HepG2 (cell line): Measurements from ENCODE around the gene ARL16. TPM values are rescaled to one million over a fixed set of nuclear protein-coding genes. Genes with fewer than 3 reads are reported as not detected.

ENCODE experiments used
- CREM ChIP-seq, 2 experiments: sonication (generic) in 1 of 2; formaldehyde crosslinking in 1 of 2; IDR thresholded peaks; 2 replicates each; pipeline versions ENCODE4 v1.4.0 to v1.6.1; 2016 to 2020; ENCODE audit warnings: antibody characterized with exemption in 1 of 2, mild to moderate bottlenecking in 1 of 2, missing genetic modification reagents in 1 of 2
- ESRRA ChIP-seq: sonication (generic); formaldehyde crosslinking; IDR thresholded peaks from 2 replicates; pipeline ENCODE4 v1.5.1; 2020; ENCODE audit warnings: mild to moderate bottlenecking, low read depth, missing genetic modification reagents
- FOXM1 ChIP-seq: sonication (generic); formaldehyde crosslinking; IDR thresholded peaks from 2 replicates; pipeline ENCODE4 v1.5.0; 2020; ENCODE audit warnings: missing genetic modification reagents
- GABPB1 ChIP-seq: IDR thresholded peaks from 2 replicates; pipeline ENCODE4 v1.6.1; 2016; ENCODE audit warnings: mild to moderate bottlenecking, missing genetic modification reagents, moderate library complexity, missing compliant biosample characterization
- KAT2B ChIP-seq: fragments of 150-350 bp; IDR thresholded peaks from 2 replicates; pipeline ENCODE4 v1.6.1; 2014; ENCODE audit warnings: low read depth, low read length, borderline replicate concordance
- MAZ ChIP-seq, 2 experiments: sonication (generic) in 1 of 2; formaldehyde crosslinking in 1 of 2; IDR thresholded peaks; 2 replicates each; pipeline versions ENCODE4 v1.5.0 to v1.6.1; 2012 to 2020; ENCODE audit warnings: low read depth in 2 of 2, mild to moderate bottlenecking in 2 of 2, borderline replicate concordance in 1 of 2, improper control_type of control experiment in 1 of 2, low read length in 1 of 2, missing genetic modification reagents in 1 of 2, moderate library complexity in 1 of 2
- MEIS1 ChIP-seq: sonication (generic); formaldehyde crosslinking; IDR thresholded peaks from 2 replicates; pipeline ENCODE4 v1.9.0; 2021; ENCODE audit warnings: mild to moderate bottlenecking, missing genetic modification reagents, moderate library complexity, borderline replicate concordance
- MEIS2 ChIP-seq: sonication (generic); formaldehyde crosslinking; IDR thresholded peaks from 2 replicates; pipeline ENCODE4 v1.9.0; 2021; ENCODE audit warnings: mild to moderate bottlenecking, missing genetic modification reagents
- NCOA1 ChIP-seq: sonication (generic); formaldehyde crosslinking; IDR thresholded peaks from 2 replicates; pipeline ENCODE4 v1.9.0; 2021; ENCODE audit warnings: missing genetic modification reagents
- NR2F1 ChIP-seq, 2 experiments: fragments of 450-650 bp in 1 of 2; formaldehyde crosslinking in 1 of 2; IDR thresholded peaks; 2 replicates each; pipeline versions ENCODE4 v1.5.0 to v1.6.1; 2016 to 2020; ENCODE audit warnings: mild to moderate bottlenecking in 1 of 2, missing compliant biosample characterization in 1 of 2, missing genetic modification reagents in 1 of 2, moderate library complexity in 1 of 2
- SRY ChIP-seq: sonication (generic); formaldehyde crosslinking; IDR thresholded peaks from 2 replicates; pipeline ENCODE4 v1.8.0; 2022; ENCODE audit warnings: mild to moderate bottlenecking, missing genetic modification reagents
- TP53 ChIP-seq: sonication (generic); formaldehyde crosslinking; conservative IDR thresholded peaks from 2 replicates; pipeline ENCODE4 v1.4.0; 2020; ENCODE audit warnings: missing genetic modification reagents
- ZEB1 ChIP-seq: IDR thresholded peaks from 2 replicates; pipeline ENCODE4 v1.6.1; 2012; ENCODE audit warnings: mild to moderate bottlenecking, low read depth, inconsistent platforms; ENCODE audit not compliant: insufficient replicate concordance
- ZNF224 ChIP-seq: sonication (generic); formaldehyde crosslinking; IDR thresholded peaks from 2 replicates; pipeline ENCODE4 v1.5.0; 2020; ENCODE audit warnings: mild to moderate bottlenecking, missing genetic modification reagents
- ZNF354B ChIP-seq: sonication (generic); formaldehyde crosslinking; IDR thresholded peaks from 2 replicates; pipeline ENCODE4 v1.8.0; 2022; ENCODE audit warnings: mild to moderate bottlenecking, missing genetic modification reagents
- ZNF605 ChIP-seq: sonication (generic); formaldehyde crosslinking; IDR thresholded peaks from 2 replicates; pipeline ENCODE4 v1.8.0; 2022; ENCODE audit warnings: mild to moderate bottlenecking, missing genetic modification reagents
- ZNF615 ChIP-seq: sonication (generic); formaldehyde crosslinking; IDR thresholded peaks from 2 replicates; pipeline ENCODE4 v1.5.0; 2020; ENCODE audit warnings: mild to moderate bottlenecking, missing genetic modification reagents, borderline replicate concordance
- ZNF616 ChIP-seq: sonication (generic); formaldehyde crosslinking; IDR thresholded peaks from 2 replicates; pipeline ENCODE4 v1.5.0; 2020; ENCODE audit warnings: low read depth, mild to moderate bottlenecking, missing genetic modification reagents
- ZSCAN20 ChIP-seq: sonication (generic); formaldehyde crosslinking; IDR thresholded peaks from 2 replicates; pipeline ENCODE4 v1.4.0; 2020; ENCODE audit warnings: missing genetic modification reagents, mild to moderate bottlenecking, borderline replicate concordance
- polyA plus RNA-seq, 8 experiments: library from polyadenylated mRNA; depleted of rRNA in 3 of 8; stranded (reverse) in 7 of 8; unstranded in 1 of 8; fragments of >200 nt; fragmentation: Illumina TruSeq in 4 of 8; extraction: Trizol in 4 of 8; gene quantifications; 2 replicates each; pipeline versions ENCODE4 v1.2.1 to v1.2.3, GENCODE V29; 2011 to 2016; ENCODE audit warnings: low read depth in 4 of 8, missing spikeins in 1 of 8, mixed read lengths in 1 of 8; ENCODE audit not compliant: insufficient read depth in 1 of 8
- total RNA-seq, 5 experiments: library from RNA; depleted of rRNA; stranded (reverse); fragments of >200 nt; fragmentation: Illumina TruSeq; extraction: Trizol; gene quantifications; 2 replicates each; pipeline ENCODE4 v1.2.3, GENCODE V29; 2016; ENCODE audit warnings: low read depth in 1 of 5
- TF ChIP-seq, protein P1 (sequence below): sonication (generic); formaldehyde crosslinking; IDR thresholded peaks from 2 replicates; pipeline ENCODE4 v1.4.0; 2020; ENCODE audit warnings: missing genetic modification reagents, borderline replicate concordance
- TF ChIP-seq, protein P2 (sequence below): sonication (generic); formaldehyde crosslinking; IDR thresholded peaks from 2 replicates; pipeline ENCODE4 v1.9.0; 2021; ENCODE audit warnings: missing genetic modification reagents, borderline replicate concordance
- TF ChIP-seq, protein P3 (sequence below): sonication (generic); formaldehyde crosslinking; IDR thresholded peaks from 2 replicates; pipeline ENCODE4 v1.8.0; 2022; ENCODE audit warnings: mild to moderate bottlenecking, missing genetic modification reagents, moderate library complexity
- TF ChIP-seq, protein P4 (sequence below): sonication (generic); formaldehyde crosslinking; IDR thresholded peaks from 2 replicates; pipeline ENCODE4 v1.8.1; 2023; ENCODE audit warnings: missing genetic modification reagents, inconsistent platforms, borderline replicate concordance

The ARL16 gene
- total and polyA plus RNA-seq, 2 of the 13 experiments (the other 11 are each of a cell fraction or from before 2014, with no cell fraction given), result 20.8 to 30.8 TPM

DNA sequence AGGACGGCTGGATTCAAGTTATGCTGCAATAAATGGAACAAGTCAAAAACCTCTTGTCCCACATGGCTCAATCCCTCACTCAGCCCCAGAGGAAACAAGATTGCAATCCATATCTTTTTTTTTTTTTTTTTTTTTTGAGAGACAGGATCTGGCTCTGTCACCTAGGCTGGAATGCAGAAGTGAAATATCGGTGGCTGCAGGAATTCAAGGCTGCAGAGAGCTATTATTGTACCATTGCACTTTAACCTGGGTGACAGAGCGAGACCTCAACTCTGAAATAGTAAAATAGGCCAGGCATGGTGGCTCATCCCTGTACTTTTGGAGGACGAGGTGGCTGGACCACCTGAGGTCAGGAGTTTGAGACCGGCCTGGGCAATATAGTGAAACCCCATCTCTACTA is 24.6 kb downstream of the ARL16 start (continued):
- TF ChIP-seq, protein P1, sequence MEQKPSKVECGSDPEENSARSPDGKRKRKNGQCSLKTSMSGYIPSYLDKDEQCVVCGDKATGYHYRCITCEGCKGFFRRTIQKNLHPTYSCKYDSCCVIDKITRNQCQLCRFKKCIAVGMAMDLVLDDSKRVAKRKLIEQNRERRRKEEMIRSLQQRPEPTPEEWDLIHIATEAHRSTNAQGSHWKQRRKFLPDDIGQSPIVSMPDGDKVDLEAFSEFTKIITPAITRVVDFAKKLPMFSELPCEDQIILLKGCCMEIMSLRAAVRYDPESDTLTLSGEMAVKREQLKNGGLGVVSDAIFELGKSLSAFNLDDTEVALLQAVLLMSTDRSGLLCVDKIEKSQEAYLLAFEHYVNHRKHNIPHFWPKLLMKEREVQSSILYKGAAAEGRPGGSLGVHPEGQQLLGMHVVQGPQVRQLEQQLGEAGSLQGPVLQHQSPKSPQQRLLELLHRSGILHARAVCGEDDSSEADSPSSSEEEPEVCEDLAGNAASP (CRISPR knock-in tag), result 0 out of 2 replicates have a peak, but pooled peaks have one; percentile 19
- TF ChIP-seq, protein P2, sequence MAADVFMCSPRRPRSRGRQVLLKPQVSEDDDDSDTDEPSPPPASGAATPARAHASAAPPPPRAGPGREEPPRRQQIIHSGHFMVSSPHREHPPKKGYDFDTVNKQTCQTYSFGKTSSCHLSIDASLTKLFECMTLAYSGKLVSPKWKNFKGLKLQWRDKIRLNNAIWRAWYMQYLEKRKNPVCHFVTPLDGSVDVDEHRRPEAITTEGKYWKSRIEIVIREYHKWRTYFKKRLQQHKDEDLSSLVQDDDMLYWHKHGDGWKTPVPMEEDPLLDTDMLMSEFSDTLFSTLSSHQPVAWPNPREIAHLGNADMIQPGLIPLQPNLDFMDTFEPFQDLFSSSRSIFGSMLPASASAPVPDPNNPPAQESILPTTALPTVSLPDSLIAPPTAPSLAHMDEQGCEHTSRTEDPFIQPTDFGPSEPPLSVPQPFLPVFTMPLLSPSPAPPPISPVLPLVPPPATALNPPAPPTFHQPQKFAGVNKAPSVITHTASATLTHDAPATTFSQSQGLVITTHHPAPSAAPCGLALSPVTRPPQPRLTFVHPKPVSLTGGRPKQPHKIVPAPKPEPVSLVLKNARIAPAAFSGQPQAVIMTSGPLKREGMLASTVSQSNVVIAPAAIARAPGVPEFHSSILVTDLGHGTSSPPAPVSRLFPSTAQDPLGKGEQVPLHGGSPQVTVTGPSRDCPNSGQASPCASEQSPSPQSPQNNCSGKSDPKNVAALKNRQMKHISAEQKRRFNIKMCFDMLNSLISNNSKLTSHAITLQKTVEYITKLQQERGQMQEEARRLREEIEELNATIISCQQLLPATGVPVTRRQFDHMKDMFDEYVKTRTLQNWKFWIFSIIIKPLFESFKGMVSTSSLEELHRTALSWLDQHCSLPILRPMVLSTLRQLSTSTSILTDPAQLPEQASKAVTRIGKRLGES (CRISPR knock-in tag), result no peak
- TF ChIP-seq, protein P3, sequence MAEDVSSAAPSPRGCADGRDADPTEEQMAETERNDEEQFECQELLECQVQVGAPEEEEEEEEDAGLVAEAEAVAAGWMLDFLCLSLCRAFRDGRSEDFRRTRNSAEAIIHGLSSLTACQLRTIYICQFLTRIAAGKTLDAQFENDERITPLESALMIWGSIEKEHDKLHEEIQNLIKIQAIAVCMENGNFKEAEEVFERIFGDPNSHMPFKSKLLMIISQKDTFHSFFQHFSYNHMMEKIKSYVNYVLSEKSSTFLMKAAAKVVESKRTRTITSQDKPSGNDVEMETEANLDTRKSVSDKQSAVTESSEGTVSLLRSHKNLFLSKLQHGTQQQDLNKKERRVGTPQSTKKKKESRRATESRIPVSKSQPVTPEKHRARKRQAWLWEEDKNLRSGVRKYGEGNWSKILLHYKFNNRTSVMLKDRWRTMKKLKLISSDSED (CRISPR knock-in tag), result no peak
- TF ChIP-seq ZEB1 (no peak), ESRRA (CRISPR knock-in tag) (no peak), MEIS1 (CRISPR knock-in tag) (0 out of 2 replicates have a peak, but pooled peaks have one; percentile 33), CREM (IDR thresholded peaks at IDR 0.05) (no peak), CREM (CRISPR knock-in tag; IDR thresholded peaks at IDR 0.05) (no peak), ZSCAN20 (CRISPR knock-in tag) (no peak), MAZ (IDR thresholded peaks at IDR 0.05; ENCODE audit: borderline replicate concordance, low read depth, low read length) (no peak), MAZ (CRISPR knock-in tag; IDR thresholded peaks at IDR 0.05; ENCODE audit: low read depth) (no peak), ZNF616 (CRISPR knock-in tag) (no peak), KAT2B (no peak), GABPB1 (CRISPR knock-in tag) (no peak), ZNF224 (CRISPR knock-in tag) (no peak), ZNF605 (CRISPR knock-in tag) (no peak), ZNF354B (no peak), NCOA1 (CRISPR knock-in tag) (0 out of 2 replicates have a peak, but pooled peaks have one; percentile 23), TP53 (CRISPR knock-in tag) (no peak), NR2F1 (CRISPR knock-in tag; IDR thresholded peaks at IDR 0.05) (no peak), MEIS2 (CRISPR knock-in tag) (no peak), SRY (CRISPR knock-in tag) (no peak), ZNF615 (CRISPR knock-in tag) (no peak), FOXM1 (CRISPR knock-in tag) (no peak)
- TF ChIP-seq, protein P4, sequence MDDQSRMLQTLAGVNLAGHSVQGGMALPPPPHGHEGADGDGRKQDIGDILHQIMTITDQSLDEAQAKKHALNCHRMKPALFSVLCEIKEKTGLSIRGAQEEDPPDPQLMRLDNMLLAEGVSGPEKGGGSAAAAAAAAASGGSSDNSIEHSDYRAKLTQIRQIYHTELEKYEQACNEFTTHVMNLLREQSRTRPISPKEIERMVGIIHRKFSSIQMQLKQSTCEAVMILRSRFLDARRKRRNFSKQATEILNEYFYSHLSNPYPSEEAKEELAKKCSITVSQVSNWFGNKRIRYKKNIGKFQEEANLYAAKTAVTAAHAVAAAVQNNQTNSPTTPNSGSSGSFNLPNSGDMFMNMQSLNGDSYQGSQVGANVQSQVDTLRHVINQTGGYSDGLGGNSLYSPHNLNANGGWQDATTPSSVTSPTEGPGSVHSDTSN (CRISPR knock-in tag), result no peak
